Effector memory CD4-positive, alpha-beta T cell (primary cell): Measurements from ENCODE around the gene CDH22.

Source experiments
- DNase-seq, 3 donors: peaks; one replicate each; pipeline ENCODE4 v3.0.0-alpha.2; 2020
- H3K27ac ChIP-seq: 2 replicates; pipeline ENCODE4 v1.7.0; 2013; ENCODE audit warnings: mild to moderate bottlenecking, low read length, moderate library complexity; ENCODE audit not compliant: insufficient read depth, poor library complexity, severe bottlenecking
- H3K27me3 ChIP-seq: replicated peaks from 2 replicates; pipeline ENCODE4 v1.7.0; 2013; ENCODE audit warnings: mild to moderate bottlenecking, low read length; ENCODE audit not compliant: insufficient read depth, control insufficient read depth, poor library complexity, severe bottlenecking
- H3K36me3 ChIP-seq: 2 replicates; pipeline ENCODE4 v1.7.0; 2013; ENCODE audit warnings: mild to moderate bottlenecking, low read length, moderate library complexity; ENCODE audit not compliant: control insufficient read depth, insufficient read depth
- H3K4me1 ChIP-seq: 2 replicates; pipeline ENCODE4 v1.7.0; 2013; ENCODE audit warnings: low read length, mild to moderate bottlenecking; ENCODE audit not compliant: control insufficient read depth, insufficient read depth, poor library complexity, severe bottlenecking
- H3K4me3 ChIP-seq: 2 replicates; pipeline ENCODE4 v1.7.0; 2013; ENCODE audit warnings: low read length, low read depth, mild to moderate bottlenecking; ENCODE audit not compliant: insufficient read depth, poor library complexity, severe bottlenecking
- H3K9me3 ChIP-seq: 2 replicates; pipeline ENCODE4 v1.7.0; 2013; ENCODE audit warnings: mild to moderate bottlenecking, low read length, moderate library complexity; ENCODE audit not compliant: control insufficient read depth

Gene CDH22

GRCh38 chr20:46230801-46231282 lies 77.5 kb downstream of the CDH22 start:
- Histone ChIP-seq H3K4me3 (no peak overlapping the region), H3K36me3 (no peaks in the 10 kb centered on the region), H3K27me3 (no peaks in the 10 kb centered on the region), H3K4me1 (no peaks in the 10 kb centered on the region), H3K27ac (no peak overlapping the region), H3K9me3 (no peaks in the 10 kb centered on the region)
- DNase-seq: no peak

- no peaks in the 10 kb centered on the region for H3K36me3 ChIP-seq
- H3K4me1 ChIP-seq: no peaks in the 10 kb centered on the region
- no peaks in the 10 kb centered on the region for H3K27me3 ChIP-seq
- DNase-seq: no peak
- H3K9me3 ChIP-seq: no peaks in the 10 kb centered on the region
- no peak overlapping the region for H3K27ac ChIP-seq
- no peak overlapping the region for H3K4me3 ChIP-seq
Observed at GRCh38 chr20:46230106-46230491, 78.2 kb downstream of the CDH22 start.

GRCh38 chr20:46229478-46230105 lies 78.7 kb downstream of the CDH22 start:
- H3K9me3 ChIP-seq: no peaks in the 10 kb centered on the region
- H3K4me3 ChIP-seq: no peak overlapping the region
- no peaks in the 10 kb centered on the region for H3K36me3 ChIP-seq
- no peaks in the 10 kb centered on the region for H3K27me3 ChIP-seq
- no peak for DNase-seq
- H3K27ac ChIP-seq: no peak overlapping the region
- H3K4me1 ChIP-seq: no peaks in the 10 kb centered on the region

- no peaks in the 10 kb centered on the region for H3K36me3 ChIP-seq
- DNase-seq: no peak
- no peak overlapping the region for H3K27ac ChIP-seq
- H3K4me3 ChIP-seq: no peak overlapping the region
- no peaks in the 10 kb centered on the region for H3K27me3 ChIP-seq
- no peaks in the 10 kb centered on the region for H3K9me3 ChIP-seq
- H3K4me1 ChIP-seq: no peaks in the 10 kb centered on the region
Observed at GRCh38 chr20:46228670-46229069, 79.6 kb downstream of the CDH22 start.

GRCh38 chr20:46227272-46227767 lies 81.0 kb downstream of the CDH22 start:
- Histone ChIP-seq H3K27ac (no peak overlapping the region), H3K4me3 (no peak overlapping the region), H3K9me3 (no peaks in the 10 kb centered on the region), H3K36me3 (no peaks in the 10 kb centered on the region), H3K27me3 (no peaks in the 10 kb centered on the region), H3K4me1 (no peaks in the 10 kb centered on the region)
- DNase-seq: no peak

- Histone ChIP-seq H3K27me3 (no peaks in the 10 kb centered on the region), H3K4me3 (no peak overlapping the region), H3K9me3 (no peaks in the 10 kb centered on the region), H3K4me1 (no peaks in the 10 kb centered on the region), H3K27ac (no peak overlapping the region), H3K36me3 (no peaks in the 10 kb centered on the region)
- no peak for DNase-seq
Observed at GRCh38 chr20:46226602-46227001, 81.7 kb downstream of the CDH22 start.

- Histone ChIP-seq H3K27me3 (no peaks in the 10 kb centered on the region), H3K27ac (no peak overlapping the region), H3K36me3 (no peaks in the 10 kb centered on the region), H3K4me1 (no peaks in the 10 kb centered on the region), H3K4me3 (no peak overlapping the region), H3K9me3 (no peaks in the 10 kb centered on the region)
- DNase-seq: no peak
Observed at GRCh38 chr20:46222521-46223007, 85.7 kb downstream of the CDH22 start.

GRCh38 chr20:46221256-46221833 lies 87.0 kb downstream of the CDH22 start:
- no peak for DNase-seq

GRCh38 chr20:46220455-46221207 lies 87.7 kb downstream of the CDH22 start:
- Histone ChIP-seq H3K27me3 (no peaks in the 10 kb centered on the region), H3K27ac (no peak overlapping the region), H3K4me3 (no peak overlapping the region), H3K4me1 (no peaks in the 10 kb centered on the region), H3K36me3 (no peaks in the 10 kb centered on the region), H3K9me3 (no peaks in the 10 kb centered on the region)
- DNase-seq: no peak

More at GRCh38 chr20:46221256-46221833, 87.0 kb downstream of the CDH22 start:
- Histone ChIP-seq H3K27ac (no peak overlapping the region), H3K4me3 (no peak overlapping the region), H3K4me1 (no peaks in the 10 kb centered on the region), H3K36me3 (no peaks in the 10 kb centered on the region), H3K27me3 (no peaks in the 10 kb centered on the region), H3K9me3 (no peaks in the 10 kb centered on the region)

GRCh38 chr20:46219920-46220319 lies 88.4 kb downstream of the CDH22 start:
- Histone ChIP-seq H3K4me1 (no peaks in the 10 kb centered on the region), H3K27ac (no peak overlapping the region), H3K36me3 (no peaks in the 10 kb centered on the region), H3K9me3 (no peaks in the 10 kb centered on the region), H3K4me3 (no peak overlapping the region), H3K27me3 (no peaks in the 10 kb centered on the region)
- DNase-seq: no peak
